Activated T-cell treated with anti-CD3 and anti-CD28 coated beads for 4 hours (primary cell): ENCODE data around the gene TNFRSF6B.
"Not testable (repeated sequence)": the region's sequence is repeated elsewhere in the genome, so short reads cannot be mapped to it uniquely, and the experiment has no call there.

Experiments
- DNase-seq: peaks from one replicate; pipeline ENCODE4 v3.0.0-alpha.2; 2020

The TNFRSF6B gene, protein sequence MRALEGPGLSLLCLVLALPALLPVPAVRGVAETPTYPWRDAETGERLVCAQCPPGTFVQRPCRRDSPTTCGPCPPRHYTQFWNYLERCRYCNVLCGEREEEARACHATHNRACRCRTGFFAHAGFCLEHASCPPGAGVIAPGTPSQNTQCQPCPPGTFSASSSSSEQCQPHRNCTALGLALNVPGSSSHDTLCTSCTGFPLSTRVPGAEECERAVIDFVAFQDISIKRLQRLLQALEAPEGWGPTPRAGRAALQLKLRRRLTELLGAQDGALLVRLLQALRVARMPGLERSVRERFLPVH

GRCh38 chr20:63696628-63697356, at the start of gene TNFRSF6B:
Gene TNFRSF6B (plus strand): TSS chr20:63696652. CDS start chr20:63696768, 116 bp downstream.
- no peak for DNase-seq

DNA sequence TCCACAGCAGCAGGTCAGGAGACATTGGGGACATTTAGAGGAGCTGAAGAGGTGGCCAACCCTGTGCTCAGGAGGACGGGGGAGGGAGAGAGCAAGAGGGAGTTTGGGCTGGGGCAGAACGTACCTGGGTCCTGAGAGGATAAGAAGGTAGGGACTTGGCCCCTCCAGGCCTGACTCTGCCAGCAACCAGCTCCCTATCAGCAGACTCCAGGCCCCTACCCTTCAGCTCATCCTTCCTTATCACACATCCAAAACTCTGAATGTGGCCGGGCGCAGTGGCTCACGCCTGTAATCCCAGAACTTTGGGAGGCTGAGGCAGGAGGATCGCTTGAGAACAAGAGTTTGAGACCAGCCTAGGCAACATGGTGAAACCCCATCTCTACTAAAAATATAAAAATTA, 48.3 kb upstream of the TNFRSF6B start:
- no peak for DNase-seq

DNA sequence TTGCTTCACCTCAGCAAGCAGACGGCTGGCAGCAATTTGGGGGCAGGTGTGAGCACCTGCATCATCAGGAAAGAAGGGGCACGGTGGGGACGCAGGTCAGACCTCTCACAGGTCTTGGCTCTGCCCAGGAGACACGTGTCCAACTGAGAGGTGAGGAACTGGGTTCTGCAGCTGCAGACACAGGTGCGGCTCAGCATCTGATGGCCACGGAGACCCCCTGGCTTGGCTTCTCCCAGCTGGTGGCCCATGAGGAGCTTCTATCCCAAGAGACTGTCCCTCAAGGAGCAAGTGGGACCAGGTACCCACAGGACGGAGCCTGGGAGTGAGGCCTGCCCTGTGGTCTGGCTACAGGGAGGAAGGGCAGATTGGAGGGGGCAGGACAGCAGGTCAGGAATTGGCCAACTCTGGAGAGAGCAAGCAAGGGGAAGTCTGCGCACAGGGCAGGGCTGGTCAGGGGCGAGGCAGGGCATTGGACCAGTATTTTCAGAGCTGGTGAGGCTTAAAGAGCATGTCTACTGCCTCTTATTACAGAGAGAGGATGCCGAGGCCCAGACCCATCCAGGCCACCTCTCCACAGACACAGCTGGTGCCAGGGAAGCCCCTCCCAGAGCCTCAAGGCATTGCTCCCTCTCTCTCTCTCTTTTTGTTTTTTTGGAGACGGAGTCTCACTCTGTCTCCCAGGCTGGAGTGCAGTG, 47.4 kb upstream of the TNFRSF6B start:
- no peak for DNase-seq

DNA sequence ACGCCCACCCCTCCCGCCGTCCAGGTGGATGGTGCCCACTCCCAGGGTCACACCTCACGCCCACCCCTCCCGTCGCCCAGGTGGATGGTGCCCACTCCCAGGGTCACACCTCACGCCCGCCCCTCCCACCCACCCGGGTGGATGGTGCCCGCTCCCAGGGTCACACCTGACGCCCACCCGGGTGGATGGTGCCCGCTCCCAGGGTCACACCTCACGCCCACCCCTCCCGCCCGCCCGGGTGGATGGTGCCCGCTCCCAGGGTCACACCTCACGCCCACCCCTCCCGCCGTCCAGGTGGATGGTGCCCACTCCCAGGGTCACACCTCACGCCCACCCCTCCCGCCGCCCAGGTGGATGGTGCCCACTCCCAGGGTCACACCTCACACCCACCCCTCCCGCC, 46.0 kb upstream of the TNFRSF6B start:
- DNase-seq: not testable (repeated sequence)

- no peak for DNase-seq
These were observed 44.6 kb upstream of the TNFRSF6B start for GRCh38 chr20:63651942-63652191.

GRCh38 chr20:63652192-63652980, 44.1 kb upstream of the TNFRSF6B start:
- no peak for DNase-seq

DNA sequence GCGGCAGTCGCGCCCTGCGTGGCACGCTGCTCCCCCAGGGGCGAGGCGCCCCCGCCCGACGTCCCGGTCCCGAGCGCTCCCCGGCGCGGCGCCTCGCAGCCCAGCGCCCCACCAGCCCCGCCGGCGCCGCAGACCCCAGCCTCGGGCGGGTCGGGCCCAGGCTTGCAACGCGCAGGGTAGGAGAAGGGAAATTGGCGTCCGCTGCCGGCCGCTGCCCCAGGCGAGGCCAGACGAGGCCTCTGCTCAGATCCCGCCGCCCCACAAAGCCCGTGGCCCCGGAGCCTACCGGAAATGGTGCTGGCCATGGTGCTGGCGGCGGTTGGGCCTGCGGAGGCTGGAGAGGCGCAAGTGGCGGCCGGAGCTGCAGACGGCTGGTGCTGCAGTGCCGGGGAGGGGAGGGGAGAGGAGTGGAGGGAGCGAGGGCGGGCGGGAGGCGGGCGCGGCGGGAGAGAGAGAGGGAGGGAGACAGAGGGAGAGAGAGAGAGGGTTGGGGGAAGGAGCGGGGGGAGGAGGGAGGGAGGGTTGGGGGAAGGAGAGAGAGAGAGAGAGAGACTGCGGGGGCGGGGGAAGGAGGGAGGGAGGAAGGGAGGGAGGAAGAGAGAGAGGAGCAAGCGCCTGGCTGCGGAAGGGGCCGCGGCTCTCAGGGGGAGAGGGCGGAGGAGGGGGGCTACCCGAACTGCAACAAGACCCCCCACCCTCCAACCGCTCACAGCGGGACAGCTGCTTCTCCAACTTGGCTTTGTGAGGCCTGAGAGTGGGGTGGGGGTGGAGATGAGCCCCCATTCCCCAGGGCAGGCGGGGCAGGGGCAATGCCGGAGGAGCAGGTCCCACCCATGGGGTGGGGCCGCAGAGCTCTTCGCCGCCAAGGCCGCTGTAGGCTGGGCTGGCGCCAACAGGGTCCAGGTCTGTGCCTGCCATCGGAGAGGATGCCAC, 43.1 kb upstream of the TNFRSF6B start, which contains the start of gene STMN3:
STMN3 (minus strand) TSS at position 384 of the 933 bp plus-strand sequence; CDS start at position 305, 79 bp downstream.
- peak; percentile 50 for DNase-seq

DNA sequence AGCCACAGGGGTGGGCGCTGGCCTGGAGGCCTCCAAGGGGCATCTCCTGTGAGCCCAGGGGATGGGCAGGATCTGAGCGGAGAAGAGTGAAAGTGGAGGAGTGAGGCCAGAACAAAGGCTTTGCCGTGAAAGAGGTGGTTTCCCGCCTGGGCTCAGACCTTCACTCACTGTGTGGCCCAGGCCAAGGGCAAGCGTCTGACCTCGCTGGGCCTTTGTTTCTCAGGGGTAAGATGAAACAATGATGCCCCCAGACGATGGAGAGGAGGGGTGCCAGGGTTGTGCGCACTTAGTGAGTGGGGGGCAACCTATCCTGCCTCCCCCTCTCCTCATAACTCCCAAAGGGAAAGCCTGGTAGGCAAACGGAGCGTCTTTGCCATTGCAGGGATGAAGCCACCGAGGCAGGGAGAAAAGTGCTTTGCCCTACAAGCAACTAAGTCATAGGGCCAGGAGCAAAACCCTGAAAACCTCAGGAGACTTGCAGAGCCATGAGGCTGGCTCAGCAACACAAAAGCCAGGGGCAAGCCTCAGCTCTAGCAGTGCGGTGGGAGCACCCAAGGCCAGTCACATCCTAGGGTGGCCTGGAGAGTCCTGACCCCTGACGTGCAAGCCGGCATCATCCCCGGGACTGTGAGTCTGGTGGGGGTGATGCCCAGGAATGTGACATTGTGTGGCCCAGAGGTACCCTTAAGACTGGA, 42.3 kb upstream of the TNFRSF6B start:
- no peak for DNase-seq

- DNase-seq: no peak
These were observed 41.2 kb upstream of the TNFRSF6B start for GRCh38 chr20:63655249-63655648.

DNA sequence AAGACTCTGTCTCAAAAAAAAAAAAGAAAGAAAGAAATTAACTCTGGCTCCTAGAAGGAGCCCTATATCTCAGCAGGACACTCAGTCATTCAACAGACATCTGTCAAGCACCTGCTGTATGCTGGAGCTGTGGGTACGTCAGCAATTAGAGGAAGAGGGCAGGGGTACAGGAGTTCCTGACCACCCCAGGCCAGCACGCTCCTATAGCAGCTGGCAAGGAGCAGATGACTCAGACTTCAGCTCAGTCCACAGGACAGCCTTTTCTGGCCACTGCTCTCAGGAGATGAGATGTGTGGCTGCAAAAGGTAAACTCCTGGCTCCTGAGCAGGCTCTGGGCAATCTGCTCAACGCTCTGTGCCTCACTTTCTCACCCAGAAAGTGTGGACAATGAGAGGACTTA, 40.0 kb upstream of the TNFRSF6B start:
- DNase-seq: no peak

DNA sequence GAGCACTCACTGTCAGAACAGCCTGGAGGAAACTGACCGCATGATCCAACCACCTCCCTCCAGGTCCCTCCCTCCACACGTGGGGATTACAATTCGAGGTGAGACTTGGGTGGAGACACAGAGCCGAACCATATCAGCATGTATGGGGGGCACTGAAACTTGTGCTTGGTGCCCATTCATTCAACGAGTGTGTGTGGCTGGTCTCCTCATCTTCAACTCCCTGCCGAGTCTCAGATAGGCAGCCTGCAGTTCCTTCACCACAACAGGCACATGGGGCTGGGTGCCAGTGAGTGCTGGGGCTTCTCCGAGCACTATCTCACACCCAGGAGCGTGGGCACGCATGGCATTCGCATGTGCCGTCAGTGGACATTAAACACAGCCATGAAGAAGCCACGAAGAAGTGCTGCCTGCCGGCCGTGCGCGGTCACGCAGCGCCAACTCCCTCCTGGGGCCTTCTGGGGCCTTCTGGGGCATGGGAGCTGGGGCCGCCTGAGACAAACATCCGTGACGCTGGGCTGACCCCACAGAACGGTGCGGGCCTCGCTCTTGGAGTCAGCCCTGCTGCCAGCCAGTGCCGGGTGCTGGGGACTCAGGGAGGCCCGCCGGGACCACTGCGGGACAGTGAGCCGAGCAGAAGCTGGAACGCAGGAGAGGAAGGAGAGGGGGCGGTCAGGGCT, 39.1 kb upstream of the TNFRSF6B start:
- DNase-seq: no peak

DNA sequence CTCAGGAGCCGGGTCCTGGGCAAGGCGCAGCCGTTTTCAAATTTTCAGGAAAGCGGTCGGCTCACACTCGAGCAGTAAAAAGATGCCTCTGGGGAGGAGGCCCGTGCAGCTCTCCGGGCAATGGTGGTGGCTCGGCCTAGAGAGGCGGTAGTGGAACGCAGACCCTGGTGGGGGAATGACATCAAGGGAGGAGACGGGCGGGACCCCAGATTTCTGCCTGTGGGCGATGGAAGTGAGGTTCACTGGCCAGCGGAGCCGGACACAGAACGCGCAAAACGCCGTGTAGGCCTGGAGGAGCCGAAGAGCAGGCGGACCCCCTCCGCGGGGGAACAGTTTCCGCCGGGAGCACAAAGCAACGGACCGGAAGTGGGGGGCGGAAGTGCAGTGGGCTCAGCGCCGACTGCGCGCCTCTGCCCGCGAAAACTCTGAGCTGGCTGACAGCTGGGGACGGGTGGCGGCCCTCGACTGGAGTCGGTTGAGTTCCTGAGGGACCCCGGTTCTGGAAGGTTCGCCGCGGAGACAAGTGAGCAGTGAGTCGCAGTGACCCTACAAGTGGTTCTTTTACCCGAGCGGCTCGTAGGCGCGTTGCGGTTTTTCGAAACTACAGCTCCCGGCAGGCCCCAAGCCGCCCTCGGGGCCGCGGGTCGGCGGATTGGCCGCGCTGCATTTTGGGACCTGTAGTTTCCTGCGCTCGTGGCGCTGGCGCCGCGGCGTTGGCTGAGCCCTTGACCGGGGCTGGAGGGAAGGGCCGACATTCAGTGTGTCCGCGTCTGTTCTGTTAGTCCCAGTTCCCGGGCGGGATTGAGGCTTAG, 38.3 kb upstream of the TNFRSF6B start, which contains the start of gene RTEL1:
RTEL1 (plus strand) TSS at position 376 of the 812 bp plus-strand sequence. CDS start 1,091 bp downstream, outside the sequence.
- peak; percentile 86 for DNase-seq

- DNase-seq: no peak
These were observed 37.7 kb upstream of the TNFRSF6B start for GRCh38 chr20:63658749-63659187.

- no peak for DNase-seq
These were observed 37.1 kb upstream of the TNFRSF6B start for GRCh38 chr20:63659370-63659769.

GRCh38 chr20:63660174-63660573, 36.3 kb upstream of the TNFRSF6B start:
- not testable (repeated sequence) for DNase-seq

DNA sequence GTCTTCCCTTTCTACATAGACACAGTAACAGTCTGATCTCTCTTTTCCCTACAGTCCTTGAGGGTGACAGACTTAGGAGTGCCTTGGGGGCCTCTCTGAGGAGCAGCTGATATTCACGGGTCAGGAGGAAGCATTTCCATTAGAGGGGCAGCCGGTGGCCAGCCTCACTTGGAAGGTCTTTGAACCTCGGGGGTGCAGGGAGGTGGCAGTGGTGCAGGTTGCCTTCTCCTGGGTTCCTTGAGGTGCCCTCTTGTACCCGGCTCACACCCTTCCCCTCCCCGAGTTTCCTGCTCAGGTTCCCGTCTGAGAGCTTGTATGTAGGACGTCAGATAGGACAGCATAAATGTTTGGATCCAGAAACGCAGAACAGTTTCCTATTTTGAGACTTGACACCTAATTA, 35.8 kb upstream of the TNFRSF6B start:
- no peak for DNase-seq

- DNase-seq: no peak
These were observed 35.3 kb upstream of the TNFRSF6B start for GRCh38 chr20:63661108-63661507.

- DNase-seq: no peak
These were observed 34.3 kb upstream of the TNFRSF6B start for GRCh38 chr20:63661959-63662812.

GRCh38 chr20:63662813-63663189, 33.7 kb upstream of the TNFRSF6B start:
- no peak for DNase-seq
